ENCODE results near the gene SEC62.
A peak's percentile ranks its signal among the peaks of the same experiment; 100 is the strongest.

Gene SEC62

DNA sequence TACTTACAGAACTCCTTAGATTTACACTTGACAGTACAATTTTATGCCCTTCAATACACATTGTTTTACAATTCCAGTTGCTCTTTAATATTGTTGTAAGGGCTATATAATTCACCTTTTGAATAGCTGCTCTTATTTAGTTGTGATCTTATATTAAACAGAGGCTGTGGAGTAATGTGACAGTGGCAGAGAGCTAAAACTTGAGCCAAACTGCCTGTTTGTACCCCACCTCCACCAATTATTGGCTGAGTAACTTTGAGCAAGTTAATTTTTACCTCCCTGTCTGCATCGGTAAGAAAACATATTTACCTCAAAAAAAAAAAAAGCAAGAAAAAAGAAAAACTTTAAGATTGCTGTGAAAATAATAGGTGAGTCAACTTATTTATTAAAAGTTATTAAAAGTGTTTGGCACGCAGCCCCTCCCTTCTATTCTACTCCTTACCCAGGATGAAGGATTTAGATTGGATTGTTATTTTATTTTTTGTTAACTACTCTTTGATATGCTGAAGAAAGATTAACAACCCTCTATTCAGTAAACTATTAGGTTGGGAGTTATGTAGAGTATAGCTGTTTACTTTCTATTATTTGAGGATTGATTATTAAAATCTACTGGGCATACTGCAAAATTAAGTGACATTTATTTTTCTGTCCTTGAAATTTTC is 1.7 kb downstream of the SEC62 start:
- Histone ChIP-seq H3K27ac (no peak overlapping the region), H3K4me3 (peak overlapping the region; percentile 85)
- TF ChIP-seq, protein P1, sequence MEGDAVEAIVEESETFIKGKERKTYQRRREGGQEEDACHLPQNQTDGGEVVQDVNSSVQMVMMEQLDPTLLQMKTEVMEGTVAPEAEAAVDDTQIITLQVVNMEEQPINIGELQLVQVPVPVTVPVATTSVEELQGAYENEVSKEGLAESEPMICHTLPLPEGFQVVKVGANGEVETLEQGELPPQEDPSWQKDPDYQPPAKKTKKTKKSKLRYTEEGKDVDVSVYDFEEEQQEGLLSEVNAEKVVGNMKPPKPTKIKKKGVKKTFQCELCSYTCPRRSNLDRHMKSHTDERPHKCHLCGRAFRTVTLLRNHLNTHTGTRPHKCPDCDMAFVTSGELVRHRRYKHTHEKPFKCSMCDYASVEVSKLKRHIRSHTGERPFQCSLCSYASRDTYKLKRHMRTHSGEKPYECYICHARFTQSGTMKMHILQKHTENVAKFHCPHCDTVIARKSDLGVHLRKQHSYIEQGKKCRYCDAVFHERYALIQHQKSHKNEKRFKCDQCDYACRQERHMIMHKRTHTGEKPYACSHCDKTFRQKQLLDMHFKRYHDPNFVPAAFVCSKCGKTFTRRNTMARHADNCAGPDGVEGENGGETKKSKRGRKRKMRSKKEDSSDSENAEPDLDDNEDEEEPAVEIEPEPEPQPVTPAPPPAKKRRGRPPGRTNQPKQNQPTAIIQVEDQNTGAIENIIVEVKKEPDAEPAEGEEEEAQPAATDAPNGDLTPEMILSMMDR (IDR thresholded peaks at IDR 0.05), result no peak
- DNase-seq (ENCODE audit: low spot score), result no peak

DNA sequence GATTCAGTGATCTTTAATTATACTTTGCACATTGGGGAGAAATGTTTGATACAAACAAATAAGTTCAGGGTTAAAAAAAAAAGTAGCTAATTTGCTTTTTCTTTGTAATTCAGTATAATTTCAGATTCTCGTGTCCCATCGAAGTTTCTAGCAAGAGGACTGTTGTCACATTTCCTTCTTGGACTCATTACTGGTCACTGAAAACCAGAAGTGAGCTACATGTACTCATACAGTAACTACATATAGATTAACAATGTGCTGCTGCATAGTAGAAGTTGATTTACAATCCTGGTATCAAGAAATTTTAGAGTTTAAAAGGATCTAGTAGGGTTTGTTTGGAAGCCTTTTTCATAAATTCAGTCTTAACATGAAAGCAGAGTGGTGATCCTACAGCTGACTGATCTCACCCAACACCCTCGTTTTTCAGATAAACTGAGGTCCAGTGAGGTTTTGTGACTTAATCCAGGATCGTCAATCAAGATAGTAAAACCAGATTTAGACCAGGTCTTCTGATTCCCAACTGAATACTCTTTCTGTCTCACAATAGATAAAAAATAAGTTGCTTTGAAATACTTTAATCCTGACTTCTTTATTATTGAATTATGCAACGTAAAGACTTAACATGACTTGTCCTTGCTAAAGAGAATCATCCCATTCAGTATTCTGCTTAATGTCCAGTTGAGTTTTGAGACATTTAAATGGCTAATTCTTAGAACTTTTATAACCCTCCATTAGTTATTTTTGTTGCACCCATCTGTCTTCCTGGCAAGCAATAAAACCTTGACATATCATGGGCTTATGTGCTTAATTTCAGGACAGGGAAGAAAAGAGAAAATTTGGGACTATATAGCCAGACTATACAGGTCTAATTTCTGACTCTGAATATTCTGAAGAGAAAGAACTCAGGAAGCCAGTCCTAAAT is 2.8 kb downstream of the SEC62 start:
- no peak overlapping the region for H3K27ac ChIP-seq
- DNase-seq (ENCODE audit: low spot score), result no peak
- no peak overlapping the region for H3K4me3 ChIP-seq
- TF ChIP-seq, protein P1 (IDR thresholded peaks at IDR 0.05), result no peak

DNA sequence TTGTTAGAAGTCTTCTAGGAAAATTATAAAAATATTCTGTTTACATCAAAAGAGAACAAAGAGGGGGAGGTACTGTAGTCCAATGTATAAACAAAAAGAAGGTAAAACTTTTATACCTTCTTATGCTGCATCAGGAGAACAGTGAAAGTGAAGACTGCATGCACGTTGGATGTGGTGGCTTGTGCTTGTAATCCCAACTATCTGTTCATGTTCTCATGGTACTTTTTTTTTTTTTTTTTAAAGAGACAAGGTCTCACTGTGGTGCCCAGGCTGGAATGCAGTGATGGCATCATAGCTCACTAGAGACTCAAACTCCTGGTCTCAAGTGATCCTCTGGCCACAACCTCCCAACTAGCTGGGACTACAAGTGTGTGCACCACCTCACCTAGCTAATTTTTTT is 4.2 kb downstream of the SEC62 start:
- Histone ChIP-seq H3K27ac (no peak overlapping the region), H3K4me3 (no peak overlapping the region)
- DNase-seq (ENCODE audit: low spot score), result no peak
- TF ChIP-seq, protein P1 (IDR thresholded peaks at IDR 0.05), result no peak

DNA sequence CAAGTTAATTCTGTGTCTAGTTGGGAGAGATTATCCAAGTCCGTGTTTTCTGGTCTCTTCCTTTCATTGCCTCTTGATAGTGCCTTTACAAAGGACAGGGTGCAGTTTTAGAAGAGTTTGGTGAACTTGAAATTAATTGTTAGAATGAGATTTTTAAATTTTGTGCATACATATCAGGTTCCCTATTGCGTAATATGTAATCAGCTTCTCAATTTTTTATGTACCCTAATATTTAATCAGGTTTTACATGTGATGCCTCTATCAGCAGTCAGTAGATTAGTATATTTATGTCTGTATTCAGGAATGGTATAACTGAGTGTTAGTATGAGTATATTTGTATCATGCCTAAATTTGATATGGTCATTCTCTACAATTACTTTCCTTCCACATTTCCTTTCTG is 4.9 kb downstream of the SEC62 start:
- TF ChIP-seq, protein P1 (IDR thresholded peaks at IDR 0.05), result no peak
- no peak for DNase-seq (ENCODE audit: low spot score)
- Histone ChIP-seq H3K4me3 (no peak overlapping the region), H3K27ac (no peak overlapping the region)

DNA sequence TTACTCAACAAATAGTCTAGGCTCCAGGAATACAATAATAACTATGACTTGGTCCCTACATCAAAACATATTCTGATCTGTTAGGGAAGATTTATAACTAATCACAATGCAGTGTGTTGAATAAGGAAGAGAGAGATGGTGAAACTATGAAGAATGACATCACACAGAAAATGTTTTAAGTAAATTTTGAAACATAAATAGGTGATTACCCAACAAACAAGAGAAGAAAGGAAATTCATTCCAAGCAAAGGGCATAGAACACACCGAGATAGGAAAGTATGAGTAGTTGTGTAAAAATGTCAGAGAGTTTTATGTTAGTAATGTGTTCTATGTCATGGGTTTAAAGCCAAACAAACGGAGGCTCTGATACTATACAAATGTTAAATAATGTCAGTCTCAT is 13.4 kb downstream of the SEC62 start:
- H3K27ac ChIP-seq, result no peak overlapping the region
- no peak overlapping the region for H3K4me3 ChIP-seq
- no peak for DNase-seq (ENCODE audit: low spot score)
- TF ChIP-seq, protein P1 (IDR thresholded peaks at IDR 0.05), result no peak

DNA sequence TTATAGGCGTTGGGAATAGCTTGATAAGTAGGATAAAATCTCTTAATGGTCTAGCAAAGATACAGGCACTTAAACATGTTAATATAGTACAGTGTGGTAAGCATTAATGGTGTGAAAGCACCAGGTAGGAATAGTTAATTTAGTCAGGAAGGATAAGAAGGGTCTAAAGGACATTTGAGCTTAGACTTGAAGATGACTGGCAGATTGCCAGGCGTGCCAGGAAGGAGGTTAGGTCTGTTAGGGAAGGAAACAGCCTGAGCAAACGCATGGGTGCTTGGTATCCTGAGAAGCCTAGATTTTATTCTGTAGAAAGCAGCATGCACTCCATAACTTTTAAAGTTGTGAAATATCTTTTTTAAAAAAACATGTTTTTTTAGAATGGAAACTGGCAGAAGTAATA is 17.7 kb downstream of the SEC62 start:
- Histone ChIP-seq H3K4me3 (no peak overlapping the region), H3K27ac (no peak overlapping the region)
- TF ChIP-seq, protein P1 (IDR thresholded peaks at IDR 0.05), result no peak
- no peak for DNase-seq (ENCODE audit: low spot score)

All from coronary artery (tissue), 2 donors.